ENCODE results near the gene SOX9.

The SOX9 gene

GRCh38 chr17:72162569-72162968, 41.7 kb downstream of the SOX9 start:
- DNase-seq (ENCODE audit: low spot score) = no peak

GRCh38 chr17:72163474-72163873, 42.7 kb downstream of the SOX9 start:
- no peak for DNase-seq (ENCODE audit: low spot score)

DNA sequence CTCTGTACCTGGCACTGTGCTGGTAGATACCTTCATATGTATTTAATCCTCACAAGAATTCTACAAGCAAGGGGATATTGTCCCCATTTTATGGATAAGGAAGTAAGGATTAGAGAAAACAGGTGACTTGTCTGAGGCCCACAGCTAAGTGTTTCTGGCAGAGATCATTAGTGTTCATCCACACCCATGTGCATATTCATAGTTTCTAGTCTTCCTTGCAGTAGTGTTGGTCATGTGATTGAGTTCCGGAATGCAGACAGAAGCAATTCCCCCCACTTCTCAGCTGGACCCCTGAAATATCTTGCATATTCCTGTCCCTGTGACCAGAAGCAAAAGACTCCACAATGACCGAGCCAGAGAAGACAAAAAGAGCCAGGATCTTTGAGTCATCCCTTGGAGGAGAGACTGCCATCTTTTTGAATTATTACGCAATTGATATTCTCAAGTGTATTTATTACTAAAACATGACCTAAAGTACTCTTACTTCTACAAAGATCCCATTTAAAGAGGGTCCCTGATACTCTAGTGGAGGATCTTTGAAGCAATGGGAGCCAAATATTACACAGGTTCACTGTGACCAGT, 43.4 kb downstream of the SOX9 start:
- no peak for DNase-seq (ENCODE audit: low spot score)

DNA sequence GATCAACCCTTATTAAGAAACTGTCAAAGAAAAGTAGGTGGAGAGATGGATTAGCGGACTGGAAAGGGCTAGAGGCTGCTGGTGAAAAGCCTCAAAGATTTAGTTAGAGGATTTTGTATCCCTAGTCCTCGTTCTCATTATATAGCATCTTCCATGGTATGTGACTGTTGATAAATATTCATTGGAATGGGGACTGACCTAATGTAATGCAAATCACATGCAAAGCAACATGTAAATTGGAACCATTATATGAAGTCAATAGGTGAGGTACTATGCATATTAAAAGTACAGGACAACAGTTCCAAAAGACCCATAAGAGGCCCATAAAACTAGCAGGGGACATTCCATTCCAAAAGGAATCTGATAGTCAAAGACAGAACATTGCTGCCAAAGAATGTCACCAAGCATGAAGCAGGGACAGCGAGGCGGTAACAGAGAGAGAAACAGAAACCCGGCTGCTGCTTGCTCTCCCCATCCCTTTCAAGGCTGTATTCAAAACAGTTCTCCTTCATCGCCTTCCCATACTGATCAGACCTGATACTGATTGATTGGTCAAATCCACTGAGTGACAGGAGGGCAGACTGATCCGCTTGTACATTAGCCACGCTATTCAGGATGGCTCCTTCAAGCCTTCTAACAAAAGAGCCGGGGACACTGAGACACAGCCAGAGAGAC, 44.5 kb downstream of the SOX9 start:
- no peak for DNase-seq (ENCODE audit: low spot score)

DNA sequence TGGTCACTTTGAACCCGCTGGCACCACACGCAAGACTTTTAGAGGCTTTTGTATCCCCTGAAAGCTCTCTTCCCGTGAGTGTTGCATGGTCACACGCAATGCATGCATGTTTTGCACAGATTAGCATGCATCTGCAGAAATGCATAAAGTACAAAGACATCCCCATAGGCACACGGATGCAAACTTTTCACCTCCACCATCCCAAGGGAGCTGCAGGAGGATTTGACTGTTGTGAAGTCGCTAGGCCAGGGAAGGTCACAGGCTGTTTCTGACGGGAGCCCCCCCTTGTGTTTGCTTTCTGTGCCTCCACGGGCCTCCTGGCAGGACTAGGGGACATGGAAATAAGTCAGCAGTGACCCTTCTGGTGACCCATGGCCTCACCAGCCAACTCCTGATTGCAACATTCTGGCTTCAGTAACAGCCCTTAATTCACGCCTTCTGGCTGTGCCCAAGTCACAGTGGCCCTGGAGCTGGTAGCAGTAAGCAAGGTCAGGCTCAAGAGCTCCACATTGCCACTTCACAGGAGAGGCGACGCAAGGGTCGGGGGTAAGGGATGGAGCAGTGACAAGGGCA, 45.1 kb downstream of the SOX9 start:
- no peak for DNase-seq (ENCODE audit: low spot score)

GRCh38 chr17:72167593-72167992, 46.8 kb downstream of the SOX9 start:
- no peak for DNase-seq (ENCODE audit: low spot score)

DNA sequence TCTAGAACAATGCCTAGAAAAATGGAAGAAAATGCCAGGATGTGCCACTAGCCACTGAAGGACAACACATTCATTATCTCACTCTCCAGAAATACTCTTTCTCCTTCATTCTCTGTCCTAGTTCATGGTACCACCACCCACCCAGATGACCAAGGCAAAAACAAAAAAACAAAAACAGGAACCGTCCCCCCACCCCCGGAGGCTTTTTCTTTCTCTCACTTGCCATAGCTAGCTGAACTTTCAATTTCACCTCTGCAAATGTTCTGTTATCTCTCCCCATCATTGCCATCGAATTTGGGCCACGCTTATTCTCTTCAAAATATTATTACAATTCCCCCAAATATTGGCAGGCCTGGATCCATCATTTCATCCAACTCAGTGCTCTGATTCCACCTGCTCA, 49.0 kb downstream of the SOX9 start:
- DNase-seq (ENCODE audit: low spot score) = no peak

- no peak for DNase-seq (ENCODE audit: low spot score)
Observed at GRCh38 chr17:72171703-72172667, 51.2 kb downstream of the SOX9 start.

DNA sequence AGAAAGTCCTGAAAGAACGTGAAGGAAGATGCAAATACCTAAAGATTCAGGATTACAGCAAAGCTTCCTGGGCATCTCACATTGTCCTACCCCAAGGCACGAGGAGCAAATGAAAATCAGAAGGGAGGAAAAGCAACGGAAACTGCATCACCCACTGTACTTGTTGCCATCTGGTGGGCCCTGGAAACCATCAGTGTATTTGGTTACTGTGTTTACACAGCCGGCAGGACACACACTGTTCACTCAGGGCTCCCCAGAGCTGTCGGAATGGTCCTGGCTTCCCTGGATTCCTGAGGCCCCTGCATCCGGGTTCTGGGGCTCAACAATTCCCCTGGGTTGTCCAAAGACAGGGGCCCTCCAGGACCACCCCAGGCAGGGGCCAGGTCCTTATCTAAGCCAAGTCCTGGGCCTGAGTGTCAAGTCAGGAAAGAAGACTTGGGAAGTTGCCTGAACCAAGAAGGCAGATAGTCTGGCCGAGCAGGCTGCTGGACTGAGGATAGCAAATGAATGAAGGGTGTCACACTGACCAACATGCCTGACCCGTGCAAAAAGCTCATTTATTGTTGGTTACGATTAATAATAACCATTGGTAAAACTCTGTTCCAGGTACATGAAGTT, 52.8 kb downstream of the SOX9 start:
- DNase-seq (ENCODE audit: low spot score) = no peak

DNA sequence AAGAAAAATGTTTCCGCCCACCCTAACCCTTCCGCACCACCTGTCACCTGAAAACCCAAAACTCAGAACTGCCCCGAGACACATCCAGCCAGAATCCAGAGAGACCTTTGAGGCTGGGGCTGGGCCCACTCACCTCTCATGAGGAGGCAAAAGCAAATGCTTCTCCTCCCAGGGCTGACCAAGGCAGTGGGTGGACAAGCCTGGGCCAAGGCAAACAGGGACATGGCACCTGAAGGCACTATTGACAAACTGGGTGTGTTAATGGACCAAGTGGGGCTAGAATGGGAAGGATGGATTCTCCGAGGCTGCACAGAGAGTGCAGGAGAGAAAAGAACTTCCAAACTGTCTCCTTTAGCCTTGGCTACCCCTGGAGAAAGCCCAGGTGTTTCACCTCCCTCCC, 54.4 kb downstream of the SOX9 start:
- no peak for DNase-seq (ENCODE audit: low spot score)

Measured in COLO829 (cell line).